CD4-positive, alpha-beta T cell treated with Interleukin-15 for 4 hours (primary cell): Measurements from ENCODE around the gene ATG16L1.

ENCODE experiments used
- DNase-seq: peaks from one replicate; pipeline ENCODE4 v3.0.0-alpha.2; 2020; ENCODE audit warnings: low spot score

Gene ATG16L1

GRCh38 chr2:233251306-233252116 is at the start of gene ATG16L1:
TSS of gene ATG16L1 (plus strand) at chr2:233251673. CDS start at chr2:233251828, 155 bp downstream.
- peak; percentile 94 for DNase-seq

GRCh38 chr2:233202531-233202944 is 48.9 kb upstream of the ATG16L1 start:
- DNase-seq, result no peak

- no peak for DNase-seq
Measured at GRCh38 chr2:233203060-233203459, 48.4 kb upstream of the ATG16L1 start.

GRCh38 chr2:233204286-233204936 is 47.1 kb upstream of the ATG16L1 start:
- no peak for DNase-seq

- no peak for DNase-seq
Measured at GRCh38 chr2:233208382-233209116, 42.9 kb upstream of the ATG16L1 start.

- no peak for DNase-seq
Measured at GRCh38 chr2:233209117-233209532, 42.3 kb upstream of the ATG16L1 start.

- DNase-seq, result no peak
Measured at GRCh38 chr2:233209533-233210171, 41.8 kb upstream of the ATG16L1 start.

- no peak for DNase-seq
Measured at GRCh38 chr2:233210281-233210680, 41.2 kb upstream of the ATG16L1 start.

GRCh38 chr2:233210843-233211547 is 40.5 kb upstream of the ATG16L1 start:
- no peak for DNase-seq

- no peak for DNase-seq
Measured at GRCh38 chr2:233211548-233211895, 40.0 kb upstream of the ATG16L1 start.

GRCh38 chr2:233213011-233213410 is 38.5 kb upstream of the ATG16L1 start:
- DNase-seq, result no peak

- no peak for DNase-seq
Measured at GRCh38 chr2:233213975-233214374, 37.5 kb upstream of the ATG16L1 start.

- no peak for DNase-seq
Measured at GRCh38 chr2:233217892-233218377, 33.5 kb upstream of the ATG16L1 start.

GRCh38 chr2:233218836-233219235 is 32.6 kb upstream of the ATG16L1 start:
- DNase-seq, result no peak

GRCh38 chr2:233219848-233220247 is 31.6 kb upstream of the ATG16L1 start:
- no peak for DNase-seq

GRCh38 chr2:233221378-233222063 is 30.0 kb upstream of the ATG16L1 start:
- no peak for DNase-seq

- DNase-seq, result no peak
Measured at GRCh38 chr2:233223059-233223894, 28.2 kb upstream of the ATG16L1 start.

GRCh38 chr2:233225230-233226068 is 26.0 kb upstream of the ATG16L1 start:
- DNase-seq, result no peak

- no peak for DNase-seq
Measured at GRCh38 chr2:233226511-233227031, 24.9 kb upstream of the ATG16L1 start.
